Stimulated activated CD4-positive, alpha-beta T cell treated with anti-CD3 and anti-CD28 coated beads, Interleukin-15, amount 100 ng/mL, for 48 hours (primary cell): Measurements from ENCODE around the gene GABRB1.

Experiments used
- DNase-seq, 2 donors: peaks; one replicate each; pipeline ENCODE4 v3.0.0-alpha.2; 2020; ENCODE audit warnings: low read depth in 2 of 2

GABRB1 gene

DNA sequence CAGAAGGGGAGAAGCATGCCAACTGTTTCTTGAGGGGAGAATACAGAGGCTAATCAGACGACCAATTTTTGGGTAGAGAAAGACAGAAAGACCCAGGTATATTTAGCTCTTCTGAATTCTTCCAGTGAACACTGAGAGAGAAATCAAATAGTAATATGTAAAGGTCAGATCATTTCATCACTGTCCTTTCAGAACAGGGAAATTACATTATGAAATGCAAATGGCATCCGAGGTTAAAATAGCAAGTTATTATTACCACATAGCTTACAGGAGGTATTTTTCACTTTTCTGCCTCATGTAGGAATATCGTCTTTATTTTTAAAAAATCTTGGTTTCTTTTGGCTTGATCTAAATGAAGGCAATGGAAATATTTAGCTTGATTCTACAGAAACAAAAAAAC is 18.0 kb downstream of the GABRB1 start:
- DNase-seq = no peak

- no peak for DNase-seq
These were observed 19.7 kb downstream of the GABRB1 start for GRCh38 chr4:47050761-47051725.

GRCh38 chr4:47053485-47053884 is 22.1 kb downstream of the GABRB1 start:
- DNase-seq = no peak

- no peak for DNase-seq
These were observed 22.8 kb downstream of the GABRB1 start for GRCh38 chr4:47054130-47054529.

DNA sequence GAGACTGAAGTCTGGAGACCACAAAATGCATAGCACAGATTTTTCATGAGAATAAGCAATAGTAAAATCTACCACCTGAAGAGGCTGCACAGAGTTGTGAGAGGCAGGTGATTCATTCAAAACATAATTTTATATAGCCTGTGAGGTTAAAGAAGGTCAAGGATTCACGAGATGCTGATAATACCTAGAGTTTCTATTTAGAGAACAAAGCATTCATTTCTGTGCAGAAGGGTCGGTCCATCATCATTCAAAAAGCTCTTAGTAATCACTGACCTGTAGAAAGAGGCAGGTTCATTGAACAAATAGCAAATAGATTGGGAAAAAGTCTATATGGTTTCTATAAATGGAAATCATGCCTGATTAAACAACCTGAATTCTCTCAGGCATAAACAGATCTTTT is 26.6 kb downstream of the GABRB1 start:
- DNase-seq = no peak

GRCh38 chr4:47060561-47060960 is 29.2 kb downstream of the GABRB1 start:
- DNase-seq = no peak

GRCh38 chr4:47061435-47061834 is 30.1 kb downstream of the GABRB1 start:
- DNase-seq = no peak

DNA sequence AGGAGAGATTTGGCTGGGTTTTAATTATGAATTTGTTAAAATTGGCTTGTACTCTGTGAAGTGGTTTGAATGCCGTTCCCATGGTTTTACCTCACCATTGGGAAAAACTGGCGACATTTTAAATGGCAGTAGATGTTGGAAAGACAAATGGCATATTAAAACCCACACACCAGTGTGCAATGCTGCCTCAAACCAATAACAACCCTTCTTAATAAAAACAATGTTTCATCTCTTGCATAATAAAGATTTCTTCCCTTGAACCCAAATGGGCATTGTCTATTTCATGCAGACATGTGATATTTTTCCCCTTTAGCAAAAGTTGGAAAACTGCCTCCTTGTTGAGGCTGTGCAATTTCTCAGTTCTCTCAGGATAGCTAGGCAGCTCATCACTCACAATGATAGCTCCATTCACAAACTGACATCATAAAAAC is 33.7 kb downstream of the GABRB1 start:
- DNase-seq = no peak

GRCh38 chr4:47068986-47069385 is 37.6 kb downstream of the GABRB1 start:
- no peak for DNase-seq

- no peak for DNase-seq
These were observed 40.6 kb downstream of the GABRB1 start for GRCh38 chr4:47071901-47072341.

DNA sequence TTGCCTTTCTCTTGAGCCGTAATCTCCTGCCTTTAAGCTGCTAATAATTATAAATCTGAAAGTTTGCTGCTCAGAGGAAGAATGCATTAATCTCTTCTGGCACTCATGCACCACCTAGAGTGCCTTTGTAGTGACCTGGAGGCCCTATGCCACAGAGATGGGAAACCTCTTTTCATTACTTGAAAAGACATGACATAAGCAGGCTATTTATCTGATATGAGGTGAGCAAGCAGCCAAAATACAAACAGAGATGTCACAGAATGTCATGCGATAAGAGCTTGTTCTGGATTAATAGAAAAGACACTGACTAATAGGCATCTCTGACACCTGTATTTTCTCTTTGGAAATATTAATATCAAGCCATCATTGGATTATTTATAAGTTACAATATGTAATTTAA is 42.3 kb downstream of the GABRB1 start:
- no peak for DNase-seq

DNA sequence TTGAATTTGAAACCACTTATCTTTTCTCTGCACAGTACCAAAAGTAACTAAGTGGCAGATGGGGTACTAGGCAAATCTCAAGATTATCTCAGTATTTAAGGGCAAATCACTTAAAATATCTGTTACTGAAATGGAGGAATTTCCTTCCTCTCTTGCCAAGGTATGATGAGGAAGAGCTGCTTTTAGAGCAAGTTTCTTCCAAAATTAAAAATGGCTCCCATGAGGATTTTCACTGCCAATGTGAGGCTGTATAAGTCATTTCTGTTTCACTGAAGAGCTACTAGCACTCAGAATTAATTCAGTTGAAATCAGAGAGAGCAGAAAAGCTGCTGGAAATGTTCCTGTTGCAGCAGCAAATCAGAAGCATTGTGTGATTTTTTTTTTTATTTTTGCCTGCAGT is 43.4 kb downstream of the GABRB1 start:
- DNase-seq = no peak

DNA sequence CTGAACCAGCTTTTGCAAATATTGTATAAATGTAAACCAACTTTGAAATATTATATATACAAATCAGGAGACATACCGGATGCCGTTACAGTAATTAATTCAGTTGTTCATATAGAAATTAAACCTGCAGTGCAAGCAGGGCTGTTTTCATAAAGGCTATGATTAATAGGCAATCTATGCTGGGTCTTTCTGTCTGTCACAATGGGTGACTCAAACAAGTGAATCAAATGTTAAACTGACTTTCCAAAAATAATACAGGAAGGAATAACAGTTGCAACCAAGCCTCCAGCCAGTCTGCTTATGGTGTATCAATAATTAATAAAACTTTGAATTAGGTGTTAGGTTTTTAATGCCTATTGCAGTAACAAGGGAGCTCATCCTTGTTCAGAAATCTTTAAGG is 43.9 kb downstream of the GABRB1 start:
- no peak for DNase-seq

- DNase-seq = no peak
These were observed 44.6 kb downstream of the GABRB1 start for GRCh38 chr4:47075919-47076318.

DNA sequence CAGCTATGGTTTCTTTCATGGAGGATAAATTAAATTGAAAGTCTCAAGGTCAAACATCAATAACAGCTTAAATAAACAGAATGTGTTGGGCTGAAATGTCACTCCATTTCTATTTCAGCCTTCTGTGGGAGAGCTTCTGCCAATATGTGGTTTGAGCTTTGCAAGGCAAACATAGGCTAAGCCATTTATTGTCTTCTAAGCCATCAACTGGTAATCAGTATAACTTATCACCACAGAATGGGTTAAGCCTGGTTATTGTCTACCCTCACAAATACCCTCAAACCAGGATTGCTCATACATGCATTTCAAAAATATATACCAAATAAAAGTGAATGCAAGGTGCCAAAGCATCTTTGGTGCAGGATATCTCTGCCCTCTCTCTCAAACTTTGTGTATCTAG is 52.7 kb downstream of the GABRB1 start:
- DNase-seq = no peak

DNA sequence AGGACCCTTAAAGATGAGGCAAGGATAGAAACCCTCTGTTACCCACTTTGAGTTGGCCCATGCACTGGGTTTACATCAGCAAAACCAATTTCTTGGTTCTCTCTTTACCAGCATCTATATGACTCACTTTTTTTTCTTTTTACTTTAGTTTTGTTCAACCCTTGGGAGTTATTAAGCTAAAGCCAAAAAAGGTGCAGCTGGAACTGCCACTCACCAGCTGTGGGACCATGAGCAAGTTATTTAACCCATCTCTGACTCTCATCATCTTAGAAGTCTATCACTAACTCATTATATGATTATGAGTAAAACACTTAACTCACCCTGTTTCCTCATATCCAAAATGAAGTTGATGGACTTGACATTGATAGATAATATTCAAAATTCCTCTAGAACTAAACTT is 53.4 kb downstream of the GABRB1 start:
- DNase-seq = no peak

- no peak for DNase-seq
These were observed 56.9 kb downstream of the GABRB1 start for GRCh38 chr4:47088298-47088697.

GRCh38 chr4:47095884-47096283 is 64.5 kb downstream of the GABRB1 start:
- DNase-seq = no peak

DNA sequence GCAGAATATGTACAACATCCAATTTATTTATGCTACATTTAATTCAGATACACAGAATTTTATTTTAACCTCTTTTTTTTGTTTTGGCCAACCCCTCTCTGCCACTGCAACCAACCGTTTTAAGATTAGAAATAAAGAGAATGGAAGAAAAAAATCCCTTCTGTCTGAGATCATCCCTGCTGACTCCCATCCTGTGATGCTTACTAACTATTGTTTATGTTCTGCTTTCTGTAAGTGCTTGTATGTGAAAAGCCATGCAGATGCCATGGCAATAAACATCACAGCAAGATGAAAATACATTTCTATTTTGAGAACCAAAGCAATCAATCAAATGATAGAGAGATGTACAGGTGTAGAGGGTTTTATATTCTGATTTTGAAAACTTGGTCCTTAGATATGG is 70.1 kb downstream of the GABRB1 start:
- DNase-seq = no peak

GRCh38 chr4:47104986-47105385 is 73.6 kb downstream of the GABRB1 start:
- no peak for DNase-seq

DNA sequence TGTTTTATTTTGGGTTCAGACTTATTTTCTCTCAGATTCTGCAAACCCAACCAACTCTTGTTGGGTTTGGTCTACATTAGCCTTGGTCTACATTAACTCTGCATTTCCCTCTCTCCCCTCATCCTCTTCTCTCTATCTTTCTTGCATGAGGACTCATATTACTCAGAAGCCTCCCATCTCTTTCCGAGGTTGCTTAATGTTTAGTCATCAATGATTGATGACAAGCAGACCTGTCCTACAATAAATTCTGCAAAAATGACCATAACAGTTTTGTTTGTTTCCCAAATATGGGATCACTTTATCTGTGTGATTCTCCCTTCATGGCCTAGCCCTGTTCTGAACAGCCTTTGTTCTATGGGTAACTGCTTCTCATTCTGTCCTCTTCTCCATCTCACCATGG is 75.2 kb downstream of the GABRB1 start:
- no peak for DNase-seq

DNA sequence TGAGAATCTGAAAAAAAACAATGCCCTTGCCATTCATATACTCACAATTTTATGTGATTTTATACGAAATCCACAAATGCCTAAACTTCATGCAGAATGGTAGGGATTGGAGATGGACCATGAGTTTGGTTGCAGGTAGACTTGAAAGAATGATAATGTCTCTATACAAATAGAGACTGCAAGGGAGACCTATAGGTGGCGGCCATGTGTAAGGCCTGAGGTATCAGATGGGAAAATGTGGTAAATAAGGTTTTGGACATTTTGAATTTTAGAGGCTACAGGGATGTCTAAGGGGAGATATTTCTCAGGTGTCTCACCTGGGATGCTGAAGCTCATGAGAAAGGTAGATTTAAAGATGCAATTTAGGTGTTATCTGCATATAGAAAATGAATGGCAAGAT is 78.0 kb downstream of the GABRB1 start:
- no peak for DNase-seq

- DNase-seq = no peak
These were observed 79.3 kb downstream of the GABRB1 start for GRCh38 chr4:47110546-47111132.
